HCT116 (cell line): ENCODE data around the gene PPP1R12B. TPM values are rescaled to one million over a fixed set of nuclear protein-coding genes. Genes with fewer than 3 reads are reported as not detected.
A peak's percentile ranks its signal among the peaks of the same experiment; 100 is the strongest.

ENCODE experiments used
- ATAC-seq: fragments of 200-7000 bp; cut with Tn5 transposase; 2 replicates; pipeline ENCODE4 v1.9.1; 2020; ENCODE audit warnings: mild to moderate bottlenecking, moderate library complexity
- BruUV-seq: library from RNA; stranded (reverse); fragments of 400-500 nt; replicated peaks from 2 replicates; lab custom pipeline; 2021; lab: Mats Ljungman, UMichigan
- CTCF ChIA-PET: fragments of 300-600 bp; sonication (Branson Sonifier 250); formaldehyde crosslinking; loops from one replicate; lab custom pipeline; 2021; ENCODE audit warnings: antibody characterized with exemption; lab: Charles Lee
- POLR2A ChIA-PET: fragments of 300-600, 350-600 bp; sonication (Branson Sonifier 250); formaldehyde crosslinking; loops from one replicate; lab custom pipeline; 2021; ENCODE audit warnings: antibody characterized with exemption; lab: Charles Lee
- RAD21 ChIA-PET, 2 experiments: fragments of 300-600 bp; sonication (Branson Sonifier 250); formaldehyde crosslinking; loops; one replicate each; lab custom pipeline; 2023; ENCODE audit warnings: low total read pairs in 2 of 2; ENCODE audit not compliant: uncharacterized antibody in 2 of 2, unreplicated experiment in 2 of 2, low non-redundant PET in 1 of 2; lab: Charles Lee
- DNase-seq: peaks from one replicate; pipeline ENCODE4 v3.0.0-alpha.2; 2010; ENCODE audit warnings: low read depth, low spot score
- H2AFZ ChIP-seq: fragments of 200-600 bp; shearing (Covaris generic), sonication (generic); 2 replicates; pipeline ENCODE4 v1.6.1; 2017; ENCODE audit warnings: low read depth, mixed run types, mixed read lengths, antibody characterized with exemption, low read length; ENCODE audit not compliant: poor library complexity, severe bottlenecking
- H3K27ac ChIP-seq: 2 replicates; pipeline ENCODE4 v1.5.1; 2012; ENCODE audit warnings: low read depth, low read length
- H3K27me3 ChIP-seq: fragments of 200-600 bp; sonication (generic); 2 replicates; pipeline ENCODE4 v1.6.1; 2016; ENCODE audit warnings: mixed run types, low read length, mixed read lengths; ENCODE audit not compliant: insufficient read depth
- H3K36me3 ChIP-seq, 2 experiments: fragments of 200-500 bp in 1 of 2; fragments of 200-600 bp in 1 of 2; sonication (Bioruptor generic) in 1 of 2; sonication (generic) in 1 of 2; 2 replicates each; pipeline versions ENCODE4 v1.5.1 to v1.6.1; 2014 to 2016; ENCODE audit warnings: low read length in 2 of 2, inconsistent platforms in 1 of 2, mixed read lengths in 1 of 2, mixed run types in 1 of 2; ENCODE audit not compliant: insufficient read depth in 2 of 2, control insufficient read depth in 1 of 2
- H3K4me1 ChIP-seq, 2 experiments: fragments of 200-600 bp in 1 of 2; sonication (generic) in 1 of 2; 2 replicates each; pipeline versions ENCODE4 v1.5.1 to v1.6.1; 2012 to 2017; ENCODE audit warnings: low read length in 2 of 2, inconsistent platforms in 1 of 2, mild to moderate bottlenecking in 1 of 2, mixed read lengths in 1 of 2, mixed run types in 1 of 2, moderate library complexity in 1 of 2; ENCODE audit not compliant: insufficient read depth in 2 of 2, control insufficient read depth in 1 of 2
- H3K4me2 ChIP-seq: fragments of 200-600 bp; sonication (generic); 2 replicates; pipeline ENCODE4 v1.6.1; 2017; ENCODE audit warnings: mixed run types, low read length, mixed read lengths
- H3K4me3 ChIP-seq, 2 experiments: fragments of 200-600 bp in 1 of 2; sonication (generic) in 1 of 2; replicated peaks in 1 of 2; 2 replicates each; pipeline ENCODE4 v1.5.1; 2011 to 2016; ENCODE audit warnings: low read length in 2 of 2, control low read depth in 1 of 2, low read depth in 1 of 2, mild to moderate bottlenecking in 1 of 2, mixed read lengths in 1 of 2, mixed run types in 1 of 2
- H3K79me2 ChIP-seq: fragments of 200-600 bp; sonication (generic); 2 replicates; pipeline ENCODE4 v1.6.1; 2017; ENCODE audit warnings: mild to moderate bottlenecking, mixed run types, low read length, moderate library complexity, mixed read lengths; ENCODE audit not compliant: insufficient read depth
- H3K9ac ChIP-seq: fragments of 200-600 bp; sonication (generic); 2 replicates; pipeline ENCODE4 v1.6.1; 2016; ENCODE audit warnings: low read length, mixed read lengths
- H3K9me2 ChIP-seq: fragments of 200-600 bp; sonication (generic), shearing (Covaris generic); 2 replicates; pipeline ENCODE4 v1.6.1; 2017; ENCODE audit warnings: mixed run types, mild to moderate bottlenecking, moderate library complexity; ENCODE audit not compliant: insufficient read depth
- H3K9me3 ChIP-seq, 2 experiments: fragments of 200-500 bp in 1 of 2; fragments of 200-600 bp in 1 of 2; sonication (Bioruptor generic) in 1 of 2; sonication (generic) in 1 of 2; 2 replicates each; pipeline ENCODE4 v1.6.1; 2014 to 2017; ENCODE audit warnings: low read length in 2 of 2, mixed read lengths in 2 of 2, inconsistent platforms in 1 of 2, low read depth in 1 of 2, mild to moderate bottlenecking in 1 of 2, mixed run types in 1 of 2, moderate library complexity in 1 of 2; ENCODE audit not compliant: control insufficient read depth in 1 of 2, insufficient read depth in 1 of 2
- H4K20me1 ChIP-seq: fragments of 200-600 bp; sonication (generic), shearing (Covaris generic); 2 replicates; pipeline ENCODE4 v1.6.1; 2017; ENCODE audit warnings: mixed run types, mild to moderate bottlenecking, moderate library complexity; ENCODE audit not compliant: insufficient read depth
- CBX3 ChIP-seq: IDR thresholded peaks from 2 replicates; pipeline ENCODE4 v1.6.1; 2012; ENCODE audit warnings: low read depth
- CEBPB ChIP-seq: IDR thresholded peaks from 2 replicates; pipeline ENCODE4 v1.6.1; 2012; ENCODE audit warnings: low read depth
- EGR1 ChIP-seq: IDR thresholded peaks from 2 replicates; pipeline ENCODE4 v1.6.1; 2012; ENCODE audit warnings: low read depth
- EZH2 ChIP-seq: fragments of 200-600 bp; sonication (generic); IDR thresholded peaks from 2 replicates; pipeline ENCODE4 v1.6.1; 2017; ENCODE audit warnings: antibody characterized with exemption, mixed run types
- EZH2phosphoT487 ChIP-seq: fragments of 200-600 bp; IDR thresholded peaks from 2 replicates; pipeline ENCODE4 v1.6.1; 2018; ENCODE audit warnings: antibody characterized with exemption, borderline replicate concordance
- POLR2A ChIP-seq: IDR thresholded peaks from 2 replicates; pipeline ENCODE4 v1.7.0; 2011; ENCODE audit warnings: borderline replicate concordance; ENCODE audit not compliant: insufficient read depth, insufficient read length; ENCODE audit errors: extremely low read depth
- SIN3A ChIP-seq: IDR thresholded peaks from 2 replicates; pipeline ENCODE4 v1.6.1; 2012; ENCODE audit warnings: low read depth
- SP1 ChIP-seq: IDR thresholded peaks from 2 replicates; pipeline ENCODE4 v1.6.1; 2012; ENCODE audit warnings: low read depth
- TCF7L2 ChIP-seq: IDR thresholded peaks from 2 replicates; pipeline ENCODE4 v1.7.0; 2011; ENCODE audit warnings: borderline replicate concordance, inconsistent platforms; ENCODE audit not compliant: insufficient read depth, insufficient read length; ENCODE audit errors: extremely low read depth
- ZNF274 ChIP-seq: fragments of 200-500 bp; sonication (Bioruptor generic); IDR thresholded peaks from 2 replicates; pipeline ENCODE4 v1.6.1; 2014; ENCODE audit warnings: mild to moderate bottlenecking, low read depth, low read length, inconsistent platforms
- intact Hi-C: fragments of 100-400 bp; cut with micrococcal nuclease; formaldehyde crosslinking; loops from 2 replicates; pipeline ENCODE4 v1.10.0; 2022
- total RNA-seq: library from RNA; stranded (reverse); gene quantifications from one replicate; pipeline ENCODE4 v1.2.1, GENCODE V29; 2021; ENCODE audit not compliant: unreplicated experiment
- TF ChIP-seq, protein P1 (sequence below): IDR thresholded peaks from 2 replicates; pipeline ENCODE4 v1.6.1; 2012; ENCODE audit warnings: low read depth
- TF ChIP-seq, protein P2 (sequence below): IDR thresholded peaks from 2 replicates; pipeline ENCODE4 v1.6.1; 2012
- TF ChIP-seq, protein P3 (sequence below), 3 experiments: fragments of 200-600 bp in 1 of 3; sonication (generic) in 1 of 3; IDR thresholded peaks in 2 of 3; conservative IDR thresholded peaks in 1 of 3; 2 replicates each; pipeline ENCODE4 v1.5.1; 2012 to 2017; ENCODE audit warnings: low read depth in 2 of 3, low read length in 2 of 3, antibody characterized with exemption in 1 of 3, borderline replicate concordance in 1 of 3, control low read depth in 1 of 3, mild to moderate bottlenecking in 1 of 3, mixed read lengths in 1 of 3, mixed run types in 1 of 3, moderate library complexity in 1 of 3; ENCODE audit not compliant: insufficient read depth in 1 of 3
- TF ChIP-seq, protein P4 (sequence below): IDR thresholded peaks from 2 replicates; pipeline ENCODE4 v1.6.1; 2011; ENCODE audit warnings: mild to moderate bottlenecking, low read length, moderate library complexity; ENCODE audit not compliant: insufficient replicate concordance; ENCODE audit errors: extremely low read depth

PPP1R12B gene
- total RNA-seq, 1 experiment from 2014 or later = 14.3 TPM

DNA sequence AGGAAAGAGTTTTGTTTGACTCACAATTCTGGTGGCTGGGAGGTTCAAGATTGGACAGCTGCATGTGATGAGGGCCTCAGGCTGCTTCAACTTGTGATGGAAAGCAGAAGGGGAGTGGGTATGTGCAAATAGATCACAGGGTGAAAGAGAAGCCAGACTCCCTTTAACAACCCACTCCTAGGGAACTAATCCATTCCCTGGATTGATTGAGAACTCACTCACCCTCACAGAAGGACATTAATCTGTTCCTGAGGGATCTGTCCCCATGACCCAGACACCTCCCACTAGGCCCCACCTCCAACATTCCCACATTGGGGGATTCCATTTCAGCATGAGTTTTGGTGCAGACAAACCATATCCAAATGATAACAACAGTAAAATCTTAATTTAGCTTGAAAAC is 32.3 kb upstream of the PPP1R12B start:
- CTCF ChIA-PET = interaction anchor here (0.6 to 4.5 kb wide), 10 partner anchors 9 to 133 kb away, joined by 3 to 36 read pairs (median 4); partner anchors contain the start of genes LGR6 and PPP1R12B
- Histone ChIP-seq H3K27ac (no peak overlapping the region), H3K27me3 (peaks cover 15% of the 10 kb centered on the region; the same call in 1 of the 2 replicates), H3K4me3 (no peak overlapping the region), H3K4me1 (no peaks in the 10 kb centered on the region), H3K9me2 (no peaks in the 10 kb centered on the region), H4K20me1 (no peaks in the 10 kb centered on the region), H3K9ac (no peak overlapping the region), H3K79me2 (no peaks in the 10 kb centered on the region), H2AFZ (peak overlapping the region; percentile 23), H3K9me3 (no peaks in the 10 kb centered on the region), H3K4me2 (no peak overlapping the region), H3K36me3 (no peaks in the 10 kb centered on the region)
- POLR2A ChIA-PET = no interaction called here
- TF ChIP-seq EZH2phosphoT487 (no peak), CEBPB (no peak), CBX3 (no peak), EZH2 (no peak), ZNF274 (no peak), SIN3A (no peak), POLR2A (no peak), TCF7L2 (no peak), SP1 (no peak), EGR1 (no peak)
- TF ChIP-seq, protein P1, sequence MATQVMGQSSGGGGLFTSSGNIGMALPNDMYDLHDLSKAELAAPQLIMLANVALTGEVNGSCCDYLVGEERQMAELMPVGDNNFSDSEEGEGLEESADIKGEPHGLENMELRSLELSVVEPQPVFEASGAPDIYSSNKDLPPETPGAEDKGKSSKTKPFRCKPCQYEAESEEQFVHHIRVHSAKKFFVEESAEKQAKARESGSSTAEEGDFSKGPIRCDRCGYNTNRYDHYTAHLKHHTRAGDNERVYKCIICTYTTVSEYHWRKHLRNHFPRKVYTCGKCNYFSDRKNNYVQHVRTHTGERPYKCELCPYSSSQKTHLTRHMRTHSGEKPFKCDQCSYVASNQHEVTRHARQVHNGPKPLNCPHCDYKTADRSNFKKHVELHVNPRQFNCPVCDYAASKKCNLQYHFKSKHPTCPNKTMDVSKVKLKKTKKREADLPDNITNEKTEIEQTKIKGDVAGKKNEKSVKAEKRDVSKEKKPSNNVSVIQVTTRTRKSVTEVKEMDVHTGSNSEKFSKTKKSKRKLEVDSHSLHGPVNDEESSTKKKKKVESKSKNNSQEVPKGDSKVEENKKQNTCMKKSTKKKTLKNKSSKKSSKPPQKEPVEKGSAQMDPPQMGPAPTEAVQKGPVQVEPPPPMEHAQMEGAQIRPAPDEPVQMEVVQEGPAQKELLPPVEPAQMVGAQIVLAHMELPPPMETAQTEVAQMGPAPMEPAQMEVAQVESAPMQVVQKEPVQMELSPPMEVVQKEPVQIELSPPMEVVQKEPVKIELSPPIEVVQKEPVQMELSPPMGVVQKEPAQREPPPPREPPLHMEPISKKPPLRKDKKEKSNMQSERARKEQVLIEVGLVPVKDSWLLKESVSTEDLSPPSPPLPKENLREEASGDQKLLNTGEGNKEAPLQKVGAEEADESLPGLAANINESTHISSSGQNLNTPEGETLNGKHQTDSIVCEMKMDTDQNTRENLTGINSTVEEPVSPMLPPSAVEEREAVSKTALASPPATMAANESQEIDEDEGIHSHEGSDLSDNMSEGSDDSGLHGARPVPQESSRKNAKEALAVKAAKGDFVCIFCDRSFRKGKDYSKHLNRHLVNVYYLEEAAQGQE = no peak
- TF ChIP-seq, protein P2, sequence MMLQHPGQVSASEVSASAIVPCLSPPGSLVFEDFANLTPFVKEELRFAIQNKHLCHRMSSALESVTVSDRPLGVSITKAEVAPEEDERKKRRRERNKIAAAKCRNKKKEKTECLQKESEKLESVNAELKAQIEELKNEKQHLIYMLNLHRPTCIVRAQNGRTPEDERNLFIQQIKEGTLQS = no peak
- TF ChIP-seq, protein P3, sequence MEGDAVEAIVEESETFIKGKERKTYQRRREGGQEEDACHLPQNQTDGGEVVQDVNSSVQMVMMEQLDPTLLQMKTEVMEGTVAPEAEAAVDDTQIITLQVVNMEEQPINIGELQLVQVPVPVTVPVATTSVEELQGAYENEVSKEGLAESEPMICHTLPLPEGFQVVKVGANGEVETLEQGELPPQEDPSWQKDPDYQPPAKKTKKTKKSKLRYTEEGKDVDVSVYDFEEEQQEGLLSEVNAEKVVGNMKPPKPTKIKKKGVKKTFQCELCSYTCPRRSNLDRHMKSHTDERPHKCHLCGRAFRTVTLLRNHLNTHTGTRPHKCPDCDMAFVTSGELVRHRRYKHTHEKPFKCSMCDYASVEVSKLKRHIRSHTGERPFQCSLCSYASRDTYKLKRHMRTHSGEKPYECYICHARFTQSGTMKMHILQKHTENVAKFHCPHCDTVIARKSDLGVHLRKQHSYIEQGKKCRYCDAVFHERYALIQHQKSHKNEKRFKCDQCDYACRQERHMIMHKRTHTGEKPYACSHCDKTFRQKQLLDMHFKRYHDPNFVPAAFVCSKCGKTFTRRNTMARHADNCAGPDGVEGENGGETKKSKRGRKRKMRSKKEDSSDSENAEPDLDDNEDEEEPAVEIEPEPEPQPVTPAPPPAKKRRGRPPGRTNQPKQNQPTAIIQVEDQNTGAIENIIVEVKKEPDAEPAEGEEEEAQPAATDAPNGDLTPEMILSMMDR (IDR thresholded peaks at IDR 0.05 in 2 of 3, conservative IDR thresholded peaks at IDR 0.05 in 1 of 3; ENCODE audit: borderline replicate concordance in 1 of 3, insufficient read depth in 1 of 3, low read depth in 2 of 3, low read length in 2 of 3) = no peak
- TF ChIP-seq, protein P4, sequence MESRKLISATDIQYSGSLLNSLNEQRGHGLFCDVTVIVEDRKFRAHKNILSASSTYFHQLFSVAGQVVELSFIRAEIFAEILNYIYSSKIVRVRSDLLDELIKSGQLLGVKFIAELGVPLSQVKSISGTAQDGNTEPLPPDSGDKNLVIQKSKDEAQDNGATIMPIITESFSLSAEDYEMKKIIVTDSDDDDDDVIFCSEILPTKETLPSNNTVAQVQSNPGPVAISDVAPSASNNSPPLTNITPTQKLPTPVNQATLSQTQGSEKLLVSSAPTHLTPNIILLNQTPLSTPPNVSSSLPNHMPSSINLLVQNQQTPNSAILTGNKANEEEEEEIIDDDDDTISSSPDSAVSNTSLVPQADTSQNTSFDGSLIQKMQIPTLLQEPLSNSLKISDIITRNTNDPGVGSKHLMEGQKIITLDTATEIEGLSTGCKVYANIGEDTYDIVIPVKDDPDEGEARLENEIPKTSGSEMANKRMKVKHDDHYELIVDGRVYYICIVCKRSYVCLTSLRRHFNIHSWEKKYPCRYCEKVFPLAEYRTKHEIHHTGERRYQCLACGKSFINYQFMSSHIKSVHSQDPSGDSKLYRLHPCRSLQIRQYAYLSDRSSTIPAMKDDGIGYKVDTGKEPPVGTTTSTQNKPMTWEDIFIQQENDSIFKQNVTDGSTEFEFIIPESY = no peak
- BruUV-seq = no TSS peak
- ATAC-seq = no peak
- intact Hi-C loops = no loop called here
- no peak for DNase-seq
- RAD21 ChIA-PET = interaction anchor here in 1 of 2 experiments (0.6 kb wide), 1 partner anchor 128 kb away, joined by 6 read pairs; no protein-coding TSS in a partner anchor
